ENCODE results near the gene SPATS2L.

Gene SPATS2L

GRCh38 chr2:200442471-200442870, 136.0 kb downstream of the SPATS2L start:
- H3K36me3 ChIP-seq (replicated peaks; ENCODE audit: insufficient read depth, low read length): no peaks in the 10 kb centered on the region
- no peaks in the 10 kb centered on the region for H3F3A ChIP-seq (ENCODE audit: insufficient read depth, low read length)
- no peaks in the 10 kb centered on the region for H3K9me3 ChIP-seq (replicated peaks; ENCODE audit: insufficient read depth, low read length)
- H4K20me1 ChIP-seq (ENCODE audit: insufficient read depth, low read length): no peaks in the 10 kb centered on the region
- H3K27ac ChIP-seq (ENCODE audit: low read length): no peak overlapping the region
- no peak overlapping the region for H3K4me2 ChIP-seq (ENCODE audit: low read depth, low read length)
- H3K9me2 ChIP-seq (replicated peaks; ENCODE audit: insufficient read depth, low read length): no peaks in the 10 kb centered on the region
- H3K4me1 ChIP-seq (ENCODE audit: low read length): peaks cover 16% of the 10 kb centered on the region
- H3K4me3 ChIP-seq (ENCODE audit: low read length): no peak overlapping the region
- no peak for DNase-seq
- H2AFZ ChIP-seq (ENCODE audit: low read length): no peak overlapping the region
- H3K9ac ChIP-seq (ENCODE audit: low read length): no peak overlapping the region
- no peaks in the 10 kb centered on the region for H3K27me3 ChIP-seq (replicated peaks; ENCODE audit: insufficient read depth, low read length)
- TF ChIP-seq EZH2 (optimal IDR thresholded peaks at IDR 0.05; ENCODE audit: low read depth, low read length): no peak
- no peaks in the 10 kb centered on the region for H3K79me2 ChIP-seq (ENCODE audit: low read length)

DNA sequence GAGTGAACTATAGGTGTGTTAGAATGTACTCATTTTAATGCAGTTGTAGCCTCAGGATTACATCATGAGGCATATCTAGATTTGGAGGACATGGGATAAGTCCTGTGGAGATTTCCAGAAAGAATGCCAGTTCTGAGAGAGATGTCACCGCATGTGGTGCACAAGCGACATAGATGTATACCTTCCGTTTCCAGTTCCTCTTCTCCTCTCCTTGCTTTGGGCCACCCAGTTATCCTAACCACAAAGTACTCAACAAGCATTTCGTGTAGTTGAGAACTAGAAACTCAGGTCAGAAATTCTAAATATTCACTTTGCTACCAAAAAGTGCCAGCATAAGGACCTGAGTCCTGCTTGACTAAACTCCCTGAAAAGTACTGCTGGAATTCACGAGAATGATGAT, 136.9 kb downstream of the SPATS2L start:
- H3K4me1 ChIP-seq (ENCODE audit: low read length): peaks cover 26% of the 10 kb centered on the region
- no peaks in the 10 kb centered on the region for H3K36me3 ChIP-seq (replicated peaks; ENCODE audit: insufficient read depth, low read length)
- no peak overlapping the region for H3K4me3 ChIP-seq (ENCODE audit: low read length)
- TF ChIP-seq, protein P1, sequence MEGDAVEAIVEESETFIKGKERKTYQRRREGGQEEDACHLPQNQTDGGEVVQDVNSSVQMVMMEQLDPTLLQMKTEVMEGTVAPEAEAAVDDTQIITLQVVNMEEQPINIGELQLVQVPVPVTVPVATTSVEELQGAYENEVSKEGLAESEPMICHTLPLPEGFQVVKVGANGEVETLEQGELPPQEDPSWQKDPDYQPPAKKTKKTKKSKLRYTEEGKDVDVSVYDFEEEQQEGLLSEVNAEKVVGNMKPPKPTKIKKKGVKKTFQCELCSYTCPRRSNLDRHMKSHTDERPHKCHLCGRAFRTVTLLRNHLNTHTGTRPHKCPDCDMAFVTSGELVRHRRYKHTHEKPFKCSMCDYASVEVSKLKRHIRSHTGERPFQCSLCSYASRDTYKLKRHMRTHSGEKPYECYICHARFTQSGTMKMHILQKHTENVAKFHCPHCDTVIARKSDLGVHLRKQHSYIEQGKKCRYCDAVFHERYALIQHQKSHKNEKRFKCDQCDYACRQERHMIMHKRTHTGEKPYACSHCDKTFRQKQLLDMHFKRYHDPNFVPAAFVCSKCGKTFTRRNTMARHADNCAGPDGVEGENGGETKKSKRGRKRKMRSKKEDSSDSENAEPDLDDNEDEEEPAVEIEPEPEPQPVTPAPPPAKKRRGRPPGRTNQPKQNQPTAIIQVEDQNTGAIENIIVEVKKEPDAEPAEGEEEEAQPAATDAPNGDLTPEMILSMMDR (IDR thresholded peaks at IDR 0.05; ENCODE audit: low read length): no peak
- TF ChIP-seq EZH2 (optimal IDR thresholded peaks at IDR 0.05; ENCODE audit: low read depth, low read length) (no peak), EZH2phosphoT487 (IDR thresholded peaks at IDR 0.05; ENCODE audit: low read length) (no peak)
- H3K27ac ChIP-seq (ENCODE audit: low read length): no peak overlapping the region
- H4K20me1 ChIP-seq (ENCODE audit: insufficient read depth, low read length): no peaks in the 10 kb centered on the region
- no peaks in the 10 kb centered on the region for H3F3A ChIP-seq (ENCODE audit: insufficient read depth, low read length)
- no peaks in the 10 kb centered on the region for H3K9me2 ChIP-seq (replicated peaks; ENCODE audit: insufficient read depth, low read length)
- H3K4me2 ChIP-seq (ENCODE audit: low read depth, low read length): no peak overlapping the region
- H3K27me3 ChIP-seq (replicated peaks; ENCODE audit: insufficient read depth, low read length): no peaks in the 10 kb centered on the region
- H3K79me2 ChIP-seq (ENCODE audit: low read length): no peaks in the 10 kb centered on the region
- DNase-seq: no peak
- H3K9ac ChIP-seq (ENCODE audit: low read length): no peak overlapping the region
- no peaks in the 10 kb centered on the region for H3K9me3 ChIP-seq (replicated peaks; ENCODE audit: insufficient read depth, low read length)
- H2AFZ ChIP-seq (ENCODE audit: low read length): no peak overlapping the region

DNA sequence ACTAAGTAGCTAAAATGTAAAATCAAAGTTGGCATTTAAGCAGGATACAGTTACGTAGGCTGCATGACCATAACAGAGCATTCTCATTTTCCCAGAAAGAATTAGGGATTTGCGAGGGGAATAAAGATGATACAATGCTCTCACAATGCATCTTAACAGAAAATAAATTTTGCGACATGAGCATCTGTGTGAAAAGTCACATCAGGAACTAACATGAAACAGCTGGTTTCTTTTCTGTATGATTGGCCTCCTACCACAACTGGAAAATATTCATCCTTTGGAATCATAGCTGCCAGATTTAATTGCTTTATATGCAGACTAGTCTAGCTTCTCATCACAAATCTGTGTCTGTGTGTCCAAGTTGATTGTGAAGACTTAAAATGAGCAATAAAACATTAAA, 137.4 kb downstream of the SPATS2L start:
- no peak overlapping the region for H3K9ac ChIP-seq (ENCODE audit: low read length)
- no peak overlapping the region for H2AFZ ChIP-seq (ENCODE audit: low read length)
- no peaks in the 10 kb centered on the region for H3K79me2 ChIP-seq (ENCODE audit: low read length)
- TF ChIP-seq, protein P1 (IDR thresholded peaks at IDR 0.05; ENCODE audit: low read length): no peak
- TF ChIP-seq EZH2phosphoT487 (IDR thresholded peaks at IDR 0.05; ENCODE audit: low read length): no peak
- no peak for TF ChIP-seq EZH2 (optimal IDR thresholded peaks at IDR 0.05; ENCODE audit: low read depth, low read length)
- no peak for DNase-seq
- no peaks in the 10 kb centered on the region for H4K20me1 ChIP-seq (ENCODE audit: insufficient read depth, low read length)
- H3K9me3 ChIP-seq (replicated peaks; ENCODE audit: insufficient read depth, low read length): no peaks in the 10 kb centered on the region
- H3K4me3 ChIP-seq (ENCODE audit: low read length): no peak overlapping the region
- H3K27me3 ChIP-seq (replicated peaks; ENCODE audit: insufficient read depth, low read length): no peaks in the 10 kb centered on the region
- H3K36me3 ChIP-seq (replicated peaks; ENCODE audit: insufficient read depth, low read length): no peaks in the 10 kb centered on the region
- H3K4me2 ChIP-seq (ENCODE audit: low read depth, low read length): no peak overlapping the region
- H3K27ac ChIP-seq (ENCODE audit: low read length): no peak overlapping the region
- peaks cover 31% of the 10 kb centered on the region for H3K4me1 ChIP-seq (ENCODE audit: low read length)
- no peaks in the 10 kb centered on the region for H3K9me2 ChIP-seq (replicated peaks; ENCODE audit: insufficient read depth, low read length)
- H3F3A ChIP-seq (ENCODE audit: insufficient read depth, low read length): peaks cover 5% of the 10 kb centered on the region

DNA sequence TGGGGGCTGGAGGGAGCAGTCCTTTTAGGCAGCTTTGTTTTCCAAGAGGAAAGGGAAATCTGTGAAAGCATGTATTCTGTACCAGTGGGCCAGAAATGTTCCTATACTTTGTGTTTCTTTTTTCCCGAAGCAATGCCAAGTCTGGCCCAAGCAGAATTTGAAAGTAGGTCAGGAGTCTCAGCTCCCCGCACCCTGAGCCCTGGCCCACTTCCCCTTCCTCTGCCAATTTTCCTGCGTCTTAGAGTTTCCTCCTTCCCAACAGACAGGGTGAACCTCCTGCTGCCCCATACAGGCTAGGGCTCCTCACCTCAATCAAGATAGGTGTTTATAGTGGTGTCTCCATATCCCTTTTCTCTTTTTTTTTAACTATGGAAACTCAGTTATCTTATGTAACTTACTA, 138.0 kb downstream of the SPATS2L start:
- Histone ChIP-seq H3K36me3 (replicated peaks; ENCODE audit: insufficient read depth, low read length) (no peaks in the 10 kb centered on the region), H2AFZ (ENCODE audit: low read length) (no peak overlapping the region), H3K9me2 (replicated peaks; ENCODE audit: insufficient read depth, low read length) (no peaks in the 10 kb centered on the region), H3K79me2 (ENCODE audit: low read length) (no peaks in the 10 kb centered on the region), H3K4me2 (ENCODE audit: low read depth, low read length) (no peak overlapping the region), H3K9me3 (replicated peaks; ENCODE audit: insufficient read depth, low read length) (no peaks in the 10 kb centered on the region), H4K20me1 (ENCODE audit: insufficient read depth, low read length) (no peaks in the 10 kb centered on the region), H3K27me3 (replicated peaks; ENCODE audit: insufficient read depth, low read length) (no peaks in the 10 kb centered on the region), H3F3A (ENCODE audit: insufficient read depth, low read length) (peaks cover 11% of the 10 kb centered on the region), H3K4me1 (ENCODE audit: low read length) (peaks cover 32% of the 10 kb centered on the region), H3K9ac (ENCODE audit: low read length) (no peak overlapping the region), H3K27ac (ENCODE audit: low read length) (no peak overlapping the region), H3K4me3 (ENCODE audit: low read length) (no peak overlapping the region)
- DNase-seq: no peak
- TF ChIP-seq EZH2phosphoT487 (IDR thresholded peaks at IDR 0.05; ENCODE audit: low read length): no peak
- TF ChIP-seq, protein P1 (IDR thresholded peaks at IDR 0.05; ENCODE audit: low read length): no peak
- no peak for TF ChIP-seq EZH2 (optimal IDR thresholded peaks at IDR 0.05; ENCODE audit: low read depth, low read length)

Measured in MM.1S (cell line).